Suppressor macrophage treated with lipopolysaccharide for 1 hour (primary cell): ENCODE data around the gene SPRR2D.
"Not testable (repeated sequence)": the region's sequence is repeated elsewhere in the genome, so short reads cannot be mapped to it uniquely, and the experiment has no call there.

ENCODE experiments used
- DNase-seq, 3 donors: peaks; one replicate each; pipeline ENCODE4 v3.0.0-alpha.2; 2020 to 2022

The SPRR2D gene

DNA sequence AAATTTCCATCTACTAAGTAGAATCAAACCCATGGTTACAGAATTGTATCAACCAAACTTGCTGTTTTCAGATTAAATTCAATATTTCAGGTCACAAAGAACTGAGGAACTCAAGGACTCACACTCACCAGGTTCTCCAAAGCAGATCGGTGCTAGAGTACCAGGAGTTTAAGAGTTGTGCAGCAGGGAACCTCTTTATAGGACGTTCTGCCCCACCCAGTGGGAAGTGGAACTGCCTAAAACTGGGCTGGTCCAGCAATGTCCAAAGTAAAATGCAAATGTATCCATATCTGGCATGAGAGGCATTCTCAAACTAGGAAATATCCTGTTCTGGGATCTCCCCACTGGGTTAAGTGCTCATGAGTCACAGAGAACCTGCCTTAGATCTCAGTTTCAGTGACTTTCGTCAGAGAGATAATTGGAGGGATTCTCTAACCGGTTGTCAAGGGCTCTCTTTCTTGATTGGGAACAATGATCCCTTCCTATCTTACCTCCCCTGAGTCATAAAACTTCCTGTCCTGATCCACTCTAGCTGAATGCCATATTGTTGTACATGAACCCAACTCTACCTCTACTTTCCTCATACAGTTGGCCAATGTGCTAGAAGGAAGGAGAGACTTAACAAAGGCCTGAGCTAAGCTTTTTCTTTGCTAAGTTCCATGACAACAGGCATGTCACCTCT, at the start of gene SPRR2D:
Gene SPRR2D (minus strand): TSS at position 171 of the 682 bp plus-strand sequence. CDS start 774 bp downstream, outside the sequence.
- no peak for DNase-seq

DNA sequence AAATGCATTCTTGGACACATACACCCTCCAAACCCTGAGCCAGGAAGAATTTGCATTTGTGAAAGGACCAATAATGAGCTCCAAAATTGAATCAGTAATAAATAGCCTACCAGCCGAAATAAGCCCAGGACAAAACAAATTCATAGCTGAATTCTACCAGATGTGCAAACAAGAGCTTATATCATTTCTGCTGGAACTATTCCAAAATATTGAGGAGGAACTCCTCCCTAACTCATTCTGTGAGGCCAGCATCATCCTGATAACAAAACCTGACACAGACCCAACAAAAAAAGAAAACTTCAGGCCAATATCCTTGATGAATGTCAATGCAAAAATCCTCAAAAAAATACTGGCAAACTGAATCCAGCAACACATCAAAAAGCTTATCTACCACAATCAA, 46.7 kb upstream of the SPRR2D start:
- no peak for DNase-seq

DNA sequence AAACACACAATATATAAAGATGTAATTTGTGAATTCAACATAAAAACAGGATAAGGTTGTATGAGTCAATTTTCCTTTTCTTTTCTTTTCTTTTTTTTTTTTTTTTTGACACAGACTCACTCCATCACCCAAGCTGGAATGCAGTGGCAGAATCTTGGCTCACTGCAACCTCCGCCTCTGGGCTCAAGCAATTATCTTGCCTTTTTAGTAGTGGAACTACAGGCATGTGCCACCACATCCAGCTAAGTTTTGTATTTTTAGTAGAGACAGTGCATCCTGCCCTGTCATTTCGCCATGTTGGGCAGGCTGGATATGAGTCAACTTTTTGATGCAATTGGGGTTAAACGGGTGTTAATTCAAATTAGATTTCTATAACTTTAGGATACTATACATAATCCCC, 40.8 kb upstream of the SPRR2D start:
- DNase-seq: no peak

DNA sequence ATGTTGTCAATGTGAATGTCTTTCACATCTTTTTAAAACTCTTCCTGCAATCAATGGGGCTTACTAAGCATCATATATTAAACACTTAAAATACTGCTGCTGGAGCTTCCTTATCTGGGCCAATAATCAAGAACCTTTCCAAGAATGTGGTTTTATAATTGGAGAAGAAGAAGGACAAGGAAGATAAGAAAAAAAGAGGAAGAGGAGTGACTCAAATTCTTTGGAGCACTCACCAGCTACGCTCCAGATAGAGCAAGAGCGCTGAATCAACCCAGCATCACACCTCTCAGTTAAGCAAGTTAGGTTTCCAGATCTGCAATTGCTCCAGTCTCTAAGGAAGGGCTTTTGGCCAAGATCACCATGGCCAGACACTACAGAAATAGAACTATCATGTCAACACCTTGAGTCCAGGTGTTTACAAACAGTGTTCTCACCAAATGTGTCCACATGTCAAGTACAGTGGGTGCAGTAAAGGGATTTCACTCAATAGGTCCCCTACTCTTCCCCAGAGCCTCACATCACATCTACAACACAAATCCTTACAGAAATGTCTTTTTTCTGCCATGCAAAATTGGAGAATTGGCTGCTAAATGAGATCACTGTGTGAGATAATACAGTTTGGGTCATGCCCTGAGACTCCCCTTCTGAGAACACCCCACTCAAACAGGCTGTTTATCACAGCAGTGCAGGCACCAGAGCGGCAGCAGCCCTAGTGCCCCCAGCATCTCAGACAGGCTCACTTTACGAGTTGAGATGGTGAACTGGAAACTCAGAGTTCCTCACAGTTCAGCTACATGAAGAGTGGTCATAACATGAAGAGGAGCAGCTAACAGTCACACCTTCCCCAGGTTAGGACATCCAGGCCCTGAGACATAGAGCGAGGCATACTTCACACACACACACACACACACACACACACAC, 32.1 kb upstream of the SPRR2D start:
- DNase-seq: no peak

DNA sequence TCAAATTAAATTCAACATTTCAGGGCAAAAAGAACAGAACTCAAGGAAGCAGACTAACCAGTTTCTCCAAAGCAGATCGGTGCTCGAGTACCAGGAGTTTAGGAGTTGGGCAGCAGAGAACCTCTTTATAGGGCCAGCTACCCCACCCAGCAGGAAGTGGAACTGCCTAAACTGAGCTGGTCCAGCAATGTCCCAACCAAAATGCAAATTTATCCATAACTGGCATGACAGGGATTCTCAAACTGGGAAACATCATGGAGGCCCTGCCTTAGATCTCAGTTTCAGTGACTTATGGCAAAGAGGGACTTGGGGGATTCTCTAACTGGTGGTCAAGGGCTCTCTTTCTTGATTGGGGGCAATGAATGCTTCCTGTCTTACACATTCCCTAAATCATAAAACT, 30.6 kb upstream of the SPRR2D start, which contains the start of gene SPRR2B:
Gene SPRR2B (minus strand): TSS at position 101 of the 400 bp plus-strand sequence. CDS start 772 bp downstream, outside the sequence.
- DNase-seq: no peak

DNA sequence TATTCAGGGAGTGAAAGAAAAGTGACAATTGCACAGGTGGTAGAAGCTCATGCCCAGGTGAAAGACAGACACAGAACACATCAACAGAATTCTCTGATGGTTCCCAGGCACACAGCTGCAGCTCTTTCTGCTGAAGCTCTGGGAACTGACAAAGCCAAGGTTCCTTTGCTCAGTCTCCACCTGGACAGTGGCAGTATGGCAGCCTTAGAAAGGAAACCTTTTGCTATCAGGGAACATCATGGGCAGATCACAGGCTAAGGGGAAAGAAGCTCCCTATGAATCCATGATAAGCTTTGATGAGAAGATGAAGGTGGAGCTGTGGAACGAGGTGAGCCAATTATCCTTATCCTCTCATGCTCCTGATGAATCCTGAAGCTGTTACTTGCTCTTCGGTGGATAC, 29.3 kb upstream of the SPRR2D start:
- no peak for DNase-seq

DNA sequence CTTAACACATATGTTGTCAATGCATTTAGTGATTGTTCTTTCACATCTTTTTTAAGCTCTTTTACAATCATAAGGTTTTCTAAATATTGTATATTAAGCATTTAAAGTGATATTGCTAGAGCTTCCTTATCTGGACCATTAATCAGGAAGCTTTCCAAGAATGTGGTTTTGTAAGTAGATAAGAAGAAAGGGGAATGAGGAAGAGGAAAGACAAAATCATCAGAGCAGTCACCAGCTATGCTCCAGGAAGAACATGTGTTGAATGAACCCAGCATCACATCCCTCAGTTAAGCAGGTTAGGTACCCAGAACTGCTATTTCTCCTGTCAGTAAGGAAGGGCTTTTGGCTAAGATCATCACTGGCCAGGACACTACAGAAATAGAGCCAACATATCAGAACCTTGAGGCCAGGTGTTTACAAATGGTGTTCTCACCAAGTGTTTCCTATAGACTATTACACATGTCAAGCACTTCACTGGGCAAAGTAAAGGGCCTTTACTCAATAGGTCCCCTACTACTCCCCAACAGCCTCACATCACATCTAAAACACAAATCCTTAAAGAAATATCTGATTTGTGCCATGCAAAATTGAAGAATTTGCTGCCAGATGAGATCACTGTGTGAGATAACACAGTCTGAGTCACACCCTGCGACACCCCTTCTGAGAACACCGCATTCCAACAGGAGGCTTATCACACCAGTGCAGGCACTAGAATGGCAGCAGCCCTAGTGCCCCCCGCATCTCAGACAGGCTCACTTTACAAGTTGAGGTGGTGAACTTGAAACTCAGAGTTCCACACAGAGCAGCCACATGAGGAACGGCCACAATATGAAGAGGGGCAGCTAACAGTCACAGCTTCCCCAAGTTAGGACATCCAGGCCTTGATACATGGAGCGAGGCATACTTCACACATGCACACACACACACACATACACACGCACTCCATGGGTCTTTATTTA, 18.2 kb upstream of the SPRR2D start:
- DNase-seq: no peak

DNA sequence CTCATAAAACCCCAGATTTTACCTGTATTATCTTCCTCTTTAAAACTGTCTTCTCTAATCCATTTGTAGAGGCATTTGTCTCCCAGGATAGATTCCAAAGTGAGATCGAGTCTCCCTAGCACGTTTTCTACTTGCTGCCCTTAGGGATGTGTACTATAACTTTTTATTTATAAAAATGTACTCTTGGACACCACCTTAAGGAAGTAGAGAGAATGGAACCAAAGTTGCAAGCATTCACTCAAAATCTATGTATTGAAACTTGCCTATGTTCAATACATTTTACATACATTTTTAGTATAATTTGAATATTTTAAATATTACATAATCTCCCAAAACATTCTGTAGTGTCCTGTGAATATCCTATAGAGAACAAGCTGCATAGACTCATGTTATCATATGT, 17.2 kb upstream of the SPRR2D start:
- DNase-seq: no peak

DNA sequence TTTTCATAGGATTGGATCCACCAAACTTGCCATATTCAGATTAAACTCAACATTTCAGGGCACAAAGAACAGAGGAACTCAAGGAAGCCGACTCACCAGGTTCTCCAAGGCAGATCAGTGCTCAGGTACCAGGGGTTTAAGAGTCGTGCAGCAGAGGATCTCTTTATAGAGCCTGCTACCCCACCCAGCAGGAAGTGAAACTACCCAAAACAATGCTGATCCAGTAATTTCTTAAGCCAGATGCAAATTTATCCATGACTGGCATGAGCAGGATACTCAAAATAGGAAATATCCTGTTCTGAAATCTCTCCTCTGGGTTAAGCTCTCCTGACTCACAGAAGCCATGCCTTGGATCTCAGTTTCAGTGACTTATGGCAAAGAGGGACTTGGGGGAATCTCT, 16.5 kb upstream of the SPRR2D start, which contains the start of gene SPRR2A:
Gene SPRR2A (minus strand): TSS at position 138 of the 400 bp plus-strand sequence. CDS start 777 bp downstream, outside the sequence.
- peak in 1 of 3 donors; percentile 5 for DNase-seq

DNA sequence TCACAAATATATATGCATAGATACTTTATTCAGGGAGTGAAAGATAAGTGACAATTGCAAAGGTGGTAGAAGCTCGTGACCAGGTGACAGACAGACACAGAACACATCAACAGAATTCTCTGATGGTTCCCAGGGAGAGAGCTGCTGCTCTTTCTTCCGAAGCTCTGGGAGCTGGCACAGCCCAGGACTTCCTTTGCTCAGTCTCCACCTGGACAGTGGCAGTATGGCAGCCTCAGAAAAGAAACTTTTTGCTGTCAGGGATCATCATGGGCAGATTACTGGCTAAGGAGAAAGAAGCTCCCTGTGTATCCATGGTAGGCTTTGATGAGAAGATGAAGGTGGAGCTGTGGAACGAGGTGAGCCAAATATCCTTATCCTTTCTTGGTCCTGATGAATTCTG, 15.2 kb upstream of the SPRR2D start:
- not testable (repeated sequence) for DNase-seq

DNA sequence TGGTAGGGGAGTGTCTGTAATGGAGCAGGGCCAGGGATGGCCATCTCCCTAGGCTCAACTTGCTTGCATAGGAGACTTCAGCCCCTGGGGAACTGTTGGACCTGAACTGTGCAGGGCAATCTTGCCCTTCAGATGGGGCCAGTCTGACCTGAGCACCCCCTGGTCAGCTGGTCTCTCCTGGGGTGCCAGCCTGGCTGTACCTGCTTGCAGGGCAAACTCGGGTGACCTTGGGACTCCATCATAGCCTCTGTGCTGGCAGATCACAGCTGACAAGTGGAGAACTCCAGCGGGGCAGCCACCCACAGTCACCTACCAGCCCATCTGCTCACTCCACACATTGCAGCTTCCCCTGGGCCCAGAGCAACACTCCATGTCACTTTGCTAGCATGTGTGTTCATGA, 8.3 kb upstream of the SPRR2D start:
- no peak for DNase-seq

DNA sequence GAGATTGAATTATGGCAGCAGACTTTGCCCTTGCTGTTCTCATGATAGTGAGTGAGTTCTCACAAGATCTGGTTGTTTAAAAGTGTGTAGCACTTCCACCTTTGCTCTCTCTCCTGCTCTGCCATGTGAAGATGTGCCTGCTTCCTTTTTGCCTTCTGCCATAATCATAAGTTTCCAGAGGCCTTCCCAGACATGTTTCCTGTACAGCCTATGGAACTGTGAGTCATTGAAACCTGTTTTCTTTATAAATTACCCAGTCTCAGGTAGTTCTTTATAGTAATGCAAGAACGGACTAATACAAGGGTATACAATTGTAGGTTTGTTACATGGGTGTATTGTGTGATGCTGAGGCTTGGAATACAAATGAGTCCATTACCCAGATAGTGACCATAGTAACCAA, 5.7 kb downstream of the SPRR2D start:
- DNase-seq: no peak

DNA sequence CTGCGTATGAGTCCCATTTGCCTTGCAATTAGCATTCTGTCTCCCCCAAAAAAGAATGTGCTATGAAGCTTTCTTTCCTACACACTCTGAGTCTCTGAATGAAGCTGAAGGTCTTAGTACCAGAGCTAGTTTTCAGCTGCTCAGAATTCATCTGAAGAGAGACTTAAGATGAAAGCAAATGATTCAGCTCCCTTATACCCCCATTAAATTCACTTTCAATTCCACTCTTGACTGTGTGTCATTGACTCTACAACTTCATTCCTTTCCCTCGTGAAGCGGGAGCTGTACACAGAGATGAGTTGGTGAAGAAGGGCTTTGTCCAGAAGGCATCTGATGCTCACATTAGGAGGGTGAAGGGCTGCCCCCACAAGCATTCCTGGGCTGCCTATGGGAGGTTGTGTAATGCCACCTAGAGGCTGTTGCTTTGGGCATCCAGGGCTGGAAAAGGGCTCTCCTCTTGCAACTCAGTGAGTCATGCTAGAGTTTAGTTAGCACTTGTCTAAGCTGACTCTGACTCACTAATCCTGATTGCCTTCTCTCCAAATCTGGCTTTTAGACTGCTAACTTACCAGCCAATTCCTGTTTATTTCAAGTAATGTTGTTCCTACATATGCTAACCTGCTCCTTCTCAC, 8.1 kb downstream of the SPRR2D start:
- DNase-seq: peak; percentile 17 to 65 (median 36)

DNA sequence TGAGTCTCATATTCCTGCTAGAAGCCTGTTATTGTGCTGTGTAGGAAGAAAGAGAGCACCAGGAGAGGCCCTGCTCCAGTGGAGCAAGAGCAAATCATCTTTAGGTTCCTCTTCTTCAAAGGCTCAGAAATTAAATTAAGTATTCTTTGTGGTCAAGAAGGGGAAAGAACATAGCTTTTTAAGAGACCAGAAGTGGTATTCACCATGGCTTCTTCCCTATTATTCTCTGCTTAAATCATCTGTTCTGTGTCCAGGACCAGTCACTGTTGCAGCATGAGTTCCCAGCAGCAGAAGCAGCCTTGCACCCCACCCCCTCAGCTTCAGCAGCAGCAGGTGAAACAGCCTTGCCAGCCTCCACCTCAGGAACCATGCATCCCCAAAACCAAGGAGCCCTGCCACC, 8.8 kb downstream of the SPRR2D start:
- no peak for DNase-seq

DNA sequence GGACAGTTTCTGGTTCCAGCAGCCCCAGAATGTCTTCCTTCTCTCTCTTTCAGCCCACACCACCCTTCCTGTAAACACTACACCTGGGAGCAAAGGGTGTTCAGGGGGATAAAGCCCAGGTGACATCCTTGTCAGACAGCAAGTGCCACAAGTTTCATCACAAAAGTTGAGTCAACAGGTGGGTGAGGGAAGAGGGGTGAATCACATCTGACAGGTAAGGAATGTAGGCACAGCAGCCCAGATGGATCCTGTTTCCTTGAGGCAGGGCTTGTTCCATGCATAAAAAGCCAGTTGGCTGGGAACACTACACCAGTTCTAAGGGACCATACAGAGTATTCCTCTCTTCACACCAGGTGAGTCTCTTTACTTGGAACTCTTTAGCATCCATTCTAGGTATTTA, 10.0 kb downstream of the SPRR2D start, which contains the start of gene SPRR1B:
Gene SPRR1B (plus strand): TSS at position 309 of the 400 bp plus-strand sequence. CDS start 1,143 bp downstream, outside the sequence.
- DNase-seq: no peak

DNA sequence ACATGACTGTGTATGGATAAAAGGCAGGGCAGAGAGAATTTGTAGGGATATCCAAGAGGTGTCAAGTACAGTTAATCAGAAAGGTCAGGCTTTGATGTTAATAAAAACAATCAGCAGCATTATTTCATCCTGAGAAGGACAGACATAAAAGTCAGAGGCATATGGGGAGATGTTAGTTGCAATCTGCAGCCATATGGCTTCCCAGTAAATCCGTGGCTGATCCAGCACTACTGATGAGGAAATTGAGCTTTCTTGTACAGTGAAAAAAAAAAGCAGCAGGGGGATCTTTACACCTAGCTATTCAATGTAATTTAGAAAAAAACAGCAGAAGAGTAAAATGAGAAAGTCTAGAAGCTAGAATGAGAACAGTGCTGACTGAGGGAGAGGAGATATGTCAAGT, 12.2 kb downstream of the SPRR2D start:
- no peak for DNase-seq

DNA sequence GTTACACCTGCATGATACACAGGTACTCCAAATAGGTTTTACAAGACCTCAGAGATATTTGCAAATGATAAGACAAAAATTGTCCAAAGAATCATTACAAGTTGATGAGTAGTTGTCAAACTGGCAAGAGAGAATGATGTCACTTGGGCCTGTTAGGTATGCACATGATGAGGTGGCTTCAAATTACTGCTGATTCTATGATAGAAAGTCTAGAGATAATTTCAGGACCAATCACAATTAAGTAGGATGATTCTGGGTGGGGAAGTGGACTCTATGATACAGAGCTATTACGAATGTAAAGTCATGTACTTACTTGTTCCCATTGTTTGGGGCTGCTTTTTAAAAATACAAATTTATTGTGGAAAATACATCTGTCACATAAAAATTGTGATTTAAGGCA, 15.1 kb downstream of the SPRR2D start:
- DNase-seq: no peak

DNA sequence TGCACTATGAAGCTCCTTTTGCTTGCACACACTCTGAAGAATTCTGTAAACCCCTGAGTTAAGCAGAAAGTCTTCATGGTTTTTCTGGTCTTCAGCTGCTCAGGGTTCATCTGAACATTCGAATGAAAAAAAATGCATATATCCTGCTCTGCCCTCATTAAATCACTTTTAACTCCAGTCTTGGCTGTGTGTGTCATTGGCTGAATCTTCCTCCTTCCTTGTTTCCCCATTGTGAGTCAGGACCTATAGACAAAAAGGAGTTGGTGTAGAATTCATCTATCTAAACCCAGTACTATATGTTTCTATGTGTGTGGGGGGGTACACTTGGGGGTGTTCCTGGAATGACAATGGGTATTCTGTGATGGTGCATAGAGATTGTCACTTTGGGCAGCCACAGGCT, 16.5 kb downstream of the SPRR2D start:
- DNase-seq: no peak

DNA sequence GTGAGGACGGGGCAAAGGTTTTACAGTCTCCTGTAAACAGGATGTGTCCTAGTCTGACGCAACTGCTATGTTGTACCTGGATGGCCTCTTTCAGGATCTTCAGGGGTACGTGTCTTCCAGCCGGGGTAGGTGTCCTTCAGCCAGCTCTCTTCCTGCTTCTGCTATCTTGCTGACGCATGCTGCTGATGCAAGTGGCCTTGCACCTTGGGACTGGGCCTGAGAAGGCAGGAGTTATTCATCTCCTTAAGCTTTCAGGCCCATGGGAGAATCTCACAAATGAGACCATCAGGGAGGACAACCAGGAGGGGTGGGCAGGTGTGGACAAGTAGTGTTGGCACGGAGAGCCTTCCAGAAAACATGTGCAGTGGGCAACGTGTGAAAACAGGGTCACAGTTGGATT, 17.8 kb downstream of the SPRR2D start:
- DNase-seq: no peak

DNA sequence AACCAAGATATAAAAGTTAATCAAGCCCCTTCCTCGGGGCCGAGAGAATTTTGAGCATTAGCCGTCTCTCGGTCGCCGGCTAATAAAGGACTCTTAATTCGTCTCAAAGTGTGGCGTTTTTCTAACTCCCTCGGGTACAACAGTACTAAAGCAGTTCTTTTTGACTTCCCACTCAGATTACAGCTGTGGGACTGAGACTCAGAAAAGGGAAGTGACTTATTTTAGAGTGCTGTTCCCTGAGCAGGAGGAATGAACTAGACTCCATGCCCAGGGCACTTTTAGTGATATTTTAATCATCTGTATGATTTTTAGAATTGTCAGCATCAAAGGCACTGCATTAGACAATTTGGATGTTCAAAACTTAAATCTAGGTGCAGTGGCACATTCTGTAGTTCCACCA, 18.6 kb downstream of the SPRR2D start:
- peak; percentile 11 to 20 (median 15) for DNase-seq

DNA sequence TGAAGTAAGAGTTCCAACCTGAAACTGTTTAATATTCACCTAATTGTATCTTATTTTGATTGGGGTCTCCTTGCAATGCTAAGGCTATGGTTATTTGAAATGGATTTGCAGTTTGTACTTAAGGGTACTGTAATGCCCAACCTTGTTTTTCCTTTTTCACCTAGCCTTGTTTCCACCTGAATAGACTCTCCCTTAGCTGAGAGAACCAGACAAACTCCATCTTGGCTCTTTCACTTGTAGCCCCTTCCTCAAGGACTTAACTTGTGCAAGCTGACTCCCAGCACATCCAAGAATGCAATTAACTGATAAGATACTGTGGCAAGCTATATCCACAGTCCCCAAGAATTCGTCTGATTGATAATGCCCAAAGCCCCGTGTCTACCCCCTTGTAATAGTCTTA, 19.1 kb downstream of the SPRR2D start:
- DNase-seq: not testable (repeated sequence)

DNA sequence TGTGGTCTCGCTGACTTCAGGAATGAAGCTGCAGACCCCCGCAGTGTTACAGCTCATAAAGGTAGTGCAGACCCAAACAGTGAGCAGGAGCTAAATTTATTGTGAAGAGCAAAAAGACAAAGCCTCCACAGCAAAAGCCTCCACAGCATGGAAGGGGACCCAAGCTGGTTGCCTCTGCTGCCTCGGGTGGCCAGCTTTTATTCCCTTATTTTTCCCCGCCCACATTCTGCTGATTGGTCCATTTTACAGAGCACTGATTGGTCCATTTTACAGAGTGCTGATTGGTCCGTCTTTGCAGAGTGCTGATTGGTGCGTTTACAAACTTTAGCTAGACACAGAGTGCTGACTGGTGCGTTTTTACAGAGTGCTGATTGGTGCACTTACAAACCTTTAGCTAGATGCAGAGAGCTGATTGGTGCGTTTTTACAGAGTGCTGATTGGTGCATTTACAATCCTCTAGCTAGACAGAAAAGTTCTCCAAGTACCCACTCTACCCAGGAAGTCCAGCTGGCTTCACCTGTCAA, 29.6 kb downstream of the SPRR2D start:
- not testable (repeated sequence) for DNase-seq
